Transverse colon (tissue), 4 donors: ENCODE data around the gene KIF16B. TPM values are rescaled to one million over a fixed set of nuclear protein-coding genes. Genes with fewer than 3 reads are reported as not detected.
A peak's percentile ranks its signal among the peaks of the same experiment; 100 is the strongest.
"Not testable (repeated sequence)": the region's sequence is repeated elsewhere in the genome, so short reads cannot be mapped to it uniquely, and the experiment has no call there.

ENCODE experiments used
- DNase-seq: peaks from one replicate; pipeline ENCODE4 v3.0.0-alpha.2; 2019
- H3K27ac ChIP-seq, 4 donors: fragments of 200-600 bp; sonication (generic); 2 replicates each; pipeline ENCODE4 v1.5.1; 2016 to 2018; ENCODE audit warnings: inconsistent platforms in 4 of 4
- H3K27me3 ChIP-seq: fragments of 200-600 bp; sonication (generic); 2 replicates; pipeline ENCODE4 v1.5.1; 2017; ENCODE audit warnings: inconsistent platforms
- H3K36me3 ChIP-seq, 4 donors: fragments of 200-600 bp; sonication (generic); 2 replicates each; pipeline ENCODE4 v1.5.1; 2017 to 2019; ENCODE audit warnings: inconsistent platforms in 4 of 4
- H3K4me1 ChIP-seq, 4 donors: fragments of 200-600 bp; sonication (generic); 2 replicates each; pipeline ENCODE4 v1.5.1; 2017 to 2020; ENCODE audit warnings: inconsistent platforms in 4 of 4
- H3K4me3 ChIP-seq, 4 donors: fragments of 200-600 bp; sonication (generic); 1 replicate in 1 of 4; 2 replicates in 3 of 4; pipeline versions ENCODE4 v1.5.1 to v1.6.1; 2017 to 2019; ENCODE audit warnings: inconsistent platforms in 4 of 4
- H3K9me3 ChIP-seq, 2 donors: fragments of 200-600 bp; sonication (generic); 2 replicates each; pipeline ENCODE4 v1.5.1; 2017 to 2019; ENCODE audit warnings: inconsistent platforms in 2 of 2
- EP300 ChIP-seq: sonication (generic); formaldehyde crosslinking; IDR thresholded peaks from one replicate; pipeline ENCODE4 v1.6.1; 2017; ENCODE audit warnings: antibody characterized with exemption, low read depth
- POLR2A ChIP-seq: fragments of 450-650 bp; IDR thresholded peaks from one replicate; pipeline ENCODE4 v1.6.1; 2016; ENCODE audit warnings: antibody characterized with exemption, mild to moderate bottlenecking, moderate library complexity
- POLR2AphosphoS5 ChIP-seq, 3 donors: sonication (generic); formaldehyde crosslinking; IDR thresholded peaks; one replicate each; pipeline ENCODE4 v1.6.1; 2016; ENCODE audit warnings: antibody characterized with exemption in 3 of 3
- WGBS, 2 donors: methylation state at CpG; one replicate each; pipeline ENCODE4 v1.1.5; 2018; ENCODE audit warnings: low coverage in 1 of 2; 5-methylcytosine and 5-hydroxymethylcytosine counted together
- in situ Hi-C, 4 donors: fragments of 200-750 bp; cut with MboI; loops; one replicate each; pipeline versions ENCODE4 v1.15.0 to v1.15.1; 2017; ENCODE audit warnings: low sequenced_read_pairs in 3 of 4, low pct_ligation_motif_present in 1 of 4, low pct_unique_long_range_greater_than_20kb in 1 of 4
- intact Hi-C: fragments of 100-400 bp; cut with DNase I; formaldehyde crosslinking; loops from one replicate; pipeline ENCODE4 v1.15.1; 2023; ENCODE audit warnings: low total_unique reads
- total RNA-seq, 4 donors: library from RNA; depleted of rRNA; stranded (reverse); fragments of >200 nt; gene quantifications; one replicate each; pipeline ENCODE4 v1.1.0, GENCODE V29; 2016
- TF ChIP-seq, protein P1 (sequence below), 5 experiments: fragments of 200-600 bp in 3 of 5; fragments of 450-650 bp in 2 of 5; sonication (generic) in 3 of 5; IDR thresholded peaks; 1 replicate in 2 of 5; 2 replicates in 3 of 5; pipeline ENCODE4 v1.5.1; 2016 to 2017; ENCODE audit warnings: antibody characterized with exemption in 5 of 5, inconsistent platforms in 3 of 5, mild to moderate bottlenecking in 2 of 5, moderate library complexity in 1 of 5

The KIF16B gene
- total RNA-seq, 4 donors from 2014 or later: 82.7 to 154 (median 90.1) TPM

DNA sequence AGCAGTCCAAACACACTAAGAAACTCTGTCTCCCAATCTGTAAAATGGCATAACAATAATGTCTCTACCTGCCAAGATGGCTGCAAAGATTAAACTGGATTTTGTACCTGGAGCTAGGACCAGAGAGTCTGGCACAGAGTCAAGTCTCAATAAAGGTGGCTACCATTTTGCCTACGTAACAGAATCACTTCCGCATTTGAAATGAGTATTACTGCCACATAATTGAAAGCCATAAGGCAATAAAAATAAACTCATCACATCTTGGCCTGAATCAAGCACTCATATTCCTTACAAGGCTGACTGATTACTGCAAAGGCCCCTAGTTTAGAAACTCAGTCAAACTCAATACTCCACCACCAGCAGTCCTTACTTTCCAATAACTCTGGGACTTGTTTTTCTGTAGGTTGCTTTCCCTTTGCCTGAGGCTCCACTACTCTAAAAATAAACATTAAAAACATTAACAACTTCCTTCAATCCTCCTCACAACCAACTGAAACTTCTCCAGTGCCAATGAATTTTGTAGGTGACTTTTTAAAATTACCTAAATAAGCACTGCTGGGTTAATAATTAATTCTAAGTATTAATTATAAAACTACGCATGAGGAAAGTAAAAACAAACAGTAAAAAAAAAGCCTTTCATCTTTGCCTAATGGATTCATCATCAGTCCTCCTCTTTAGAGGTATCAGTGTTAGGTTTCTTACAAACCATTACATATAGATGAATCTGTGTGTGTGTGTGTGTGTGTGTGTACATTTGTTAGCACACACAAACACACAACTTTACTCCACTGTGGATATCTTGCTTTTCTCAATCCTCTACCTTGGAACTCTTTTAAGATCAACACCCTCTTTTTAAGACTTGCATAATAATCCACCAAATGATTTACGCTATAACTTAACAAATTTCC, 3.7 kb downstream of the KIF16B start:
- in situ Hi-C loops: no loop called here
- intact Hi-C loops: loop anchor here (1.0 kb wide), 1 partner anchor 27 kb away; no protein-coding TSS in a partner anchor
- WGBS, 2 donors: 56 to 67% methylated on average over 2 to 4 of the region's 4 CpGs
- H3K27me3 ChIP-seq: no peaks in the 10 kb centered on the region
- DNase-seq: peak; percentile 53
- no peak overlapping the region for H3K4me3 ChIP-seq
- no peaks in the 10 kb centered on the region for H3K9me3 ChIP-seq
- peaks cover 2 to 56% (median 17%) of the 10 kb centered on the region in 4 donors for H3K4me1 ChIP-seq
- TF ChIP-seq, protein P1, sequence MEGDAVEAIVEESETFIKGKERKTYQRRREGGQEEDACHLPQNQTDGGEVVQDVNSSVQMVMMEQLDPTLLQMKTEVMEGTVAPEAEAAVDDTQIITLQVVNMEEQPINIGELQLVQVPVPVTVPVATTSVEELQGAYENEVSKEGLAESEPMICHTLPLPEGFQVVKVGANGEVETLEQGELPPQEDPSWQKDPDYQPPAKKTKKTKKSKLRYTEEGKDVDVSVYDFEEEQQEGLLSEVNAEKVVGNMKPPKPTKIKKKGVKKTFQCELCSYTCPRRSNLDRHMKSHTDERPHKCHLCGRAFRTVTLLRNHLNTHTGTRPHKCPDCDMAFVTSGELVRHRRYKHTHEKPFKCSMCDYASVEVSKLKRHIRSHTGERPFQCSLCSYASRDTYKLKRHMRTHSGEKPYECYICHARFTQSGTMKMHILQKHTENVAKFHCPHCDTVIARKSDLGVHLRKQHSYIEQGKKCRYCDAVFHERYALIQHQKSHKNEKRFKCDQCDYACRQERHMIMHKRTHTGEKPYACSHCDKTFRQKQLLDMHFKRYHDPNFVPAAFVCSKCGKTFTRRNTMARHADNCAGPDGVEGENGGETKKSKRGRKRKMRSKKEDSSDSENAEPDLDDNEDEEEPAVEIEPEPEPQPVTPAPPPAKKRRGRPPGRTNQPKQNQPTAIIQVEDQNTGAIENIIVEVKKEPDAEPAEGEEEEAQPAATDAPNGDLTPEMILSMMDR (IDR thresholded peaks at IDR 0.05): no peak
- peak in 2 of 3 donors; percentile 26 to 62 for TF ChIP-seq POLR2AphosphoS5 (IDR thresholded peaks at IDR 0.05)
- no peak for TF ChIP-seq POLR2A
- TF ChIP-seq EP300: no peak
- H3K36me3 ChIP-seq: no peaks in the 10 kb centered on the region
- H3K27ac ChIP-seq: peak overlapping the region; percentile 49 to 73 (median 62)

DNA sequence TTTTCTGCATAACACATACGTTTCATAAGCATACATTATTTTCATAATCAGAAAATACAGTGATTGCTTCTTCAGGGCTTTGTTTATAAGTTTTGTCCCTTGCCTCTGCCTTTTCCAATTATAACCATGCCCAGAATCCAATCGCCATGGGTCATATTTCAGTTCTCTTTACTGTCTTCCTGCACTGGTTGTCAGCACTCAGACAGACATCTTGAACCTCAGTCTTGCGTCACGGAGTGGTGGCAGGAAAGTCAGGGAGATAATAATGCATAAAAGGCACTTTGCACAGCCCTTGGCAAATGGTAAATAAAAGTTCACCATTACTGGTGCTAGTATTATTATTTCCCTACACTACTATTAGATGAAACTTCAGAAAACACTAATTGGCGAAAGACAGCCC, 7.2 kb downstream of the KIF16B start:
- TF ChIP-seq, protein P1 (IDR thresholded peaks at IDR 0.05): no peak
- TF ChIP-seq POLR2A: no peak
- TF ChIP-seq EP300: no peak
- no peak for TF ChIP-seq POLR2AphosphoS5 (IDR thresholded peaks at IDR 0.05)
- no peaks in the 10 kb centered on the region for H3K9me3 ChIP-seq
- in situ Hi-C loops: no loop called here
- H3K4me1 ChIP-seq: peaks cover 0 to 38% (median 8%) of the 10 kb centered on the region in 4 donors
- no peaks in the 10 kb centered on the region for H3K36me3 ChIP-seq
- DNase-seq: no peak
- H3K27me3 ChIP-seq: no peaks in the 10 kb centered on the region
- no peak overlapping the region for H3K27ac ChIP-seq
- 87 to 92% methylated on average over 5 of the region's 5 CpGs for whole genome bisulfite sequencing, 2 donors
- intact Hi-C loops: no loop called here
- no peak overlapping the region for H3K4me3 ChIP-seq

DNA sequence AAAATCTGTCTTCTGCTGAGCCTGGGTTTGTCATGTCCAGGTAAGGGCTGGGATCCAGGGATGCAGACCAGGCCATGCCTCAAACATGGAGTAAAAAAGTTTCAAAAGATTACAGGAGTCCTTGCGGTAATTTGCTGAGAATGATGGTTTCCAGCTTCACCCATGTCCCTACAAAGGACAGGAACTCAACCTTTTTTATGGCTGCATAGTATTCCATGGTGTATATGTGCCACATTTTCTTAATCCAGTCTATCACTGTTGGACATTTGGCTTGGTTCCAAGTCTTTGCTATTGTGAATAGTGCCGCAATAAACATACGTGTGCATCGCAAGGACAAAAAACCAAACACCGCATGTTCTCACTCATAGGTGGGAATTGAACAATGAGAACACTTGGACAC, 9.2 kb downstream of the KIF16B start:
- H3K4me3 ChIP-seq, H3K27me3 ChIP-seq, intact Hi-C loops, H3K36me3 ChIP-seq, DNase-seq, H3K9me3 ChIP-seq, H3K27ac ChIP-seq, in situ Hi-C loops: not testable (repeated sequence)
- WGBS, 2 donors: 93 to 97% methylated on average over 3 to 5 of the region's 5 CpGs
- peaks cover 0 to 18% (median 3%) of the 10 kb centered on the region in 4 donors for H3K4me1 ChIP-seq

DNA sequence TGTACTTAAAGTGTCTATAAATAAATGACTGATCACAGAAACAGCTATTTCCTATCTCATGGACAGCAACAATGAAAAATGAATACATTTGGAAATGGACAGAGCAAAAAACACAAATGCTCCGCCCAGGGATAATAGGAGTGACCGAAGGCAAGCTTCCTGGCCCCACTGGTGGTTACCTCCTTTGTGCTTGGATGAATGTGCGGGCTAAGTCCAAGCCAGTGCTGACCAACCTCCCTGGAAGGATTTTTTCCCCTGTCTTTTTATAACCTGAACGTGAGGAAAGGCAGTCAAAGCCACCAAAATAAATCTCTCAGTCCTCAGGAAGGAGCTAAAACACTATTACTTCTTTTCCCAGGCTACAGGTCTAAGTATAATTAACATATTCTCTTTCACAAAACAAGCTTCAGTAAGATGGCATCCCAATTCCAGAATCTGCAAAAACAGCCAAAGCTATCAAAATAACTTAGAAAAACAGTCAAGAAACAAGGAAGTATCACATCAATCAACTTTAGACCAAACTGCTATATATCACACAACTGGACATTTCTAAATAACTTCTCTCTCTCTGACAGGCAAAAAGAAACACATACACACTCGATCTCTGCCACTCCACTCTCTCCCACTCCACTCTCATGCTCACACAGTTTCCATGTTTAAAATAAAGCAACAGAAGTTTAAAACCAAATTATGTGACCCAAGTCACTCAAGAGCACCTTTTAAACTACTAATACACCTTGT, 10.0 kb downstream of the KIF16B start:
- in situ Hi-C loops (no loop called here), intact Hi-C loops (no loop called here)
- TF ChIP-seq POLR2A (no peak), EP300 (no peak)
- TF ChIP-seq, protein P1 (IDR thresholded peaks at IDR 0.05): no peak
- H3K27ac ChIP-seq: no peak overlapping the region
- no peak overlapping the region for H3K4me3 ChIP-seq
- H3K4me1 ChIP-seq: peaks cover 0 to 11% (median 2%) of the 10 kb centered on the region in 4 donors
- H3K36me3 ChIP-seq: no peaks in the 10 kb centered on the region
- no peaks in the 10 kb centered on the region for H3K27me3 ChIP-seq
- H3K9me3 ChIP-seq: no peaks in the 10 kb centered on the region
- WGBS, 2 donors: 66 to 69% methylated on average over 5 of the region's 5 CpGs
- no peak for DNase-seq
